Measurements from ENCODE around the gene RAPGEF3. TPM values are rescaled to one million over a fixed set of nuclear protein-coding genes. Genes with fewer than 3 reads are reported as not detected.
A peak's percentile ranks its signal among the peaks of the same experiment; 100 is the strongest.

The RAPGEF3 gene
- total and polyA plus RNA-seq, 4 donors, result 1.3 to 4.3 (median 1.4) TPM

GRCh38 chr12:47778881-47779280, 20.2 kb upstream of the RAPGEF3 start:
- Histone ChIP-seq H3K9me3 (ENCODE audit: control insufficient read depth in 4 of 4, low read length in 3 of 4) (no peaks in the 10 kb centered on the region), H3K36me3 (ENCODE audit: control insufficient read depth in 4 of 4, insufficient read depth in 3 of 4, low read depth in 1 of 4, low read length in 3 of 4) (peaks cover 0 to 9% (median 0%) of the 10 kb centered on the region in 4 donors), H3K27me3 (ENCODE audit: control insufficient read depth in 4 of 4, insufficient read depth in 4 of 4, low read length in 3 of 4) (no peaks in the 10 kb centered on the region), H3K4me1 (ENCODE audit: control insufficient read depth in 4 of 4, insufficient read depth in 4 of 4, low read length in 3 of 4) (peaks cover 5 to 11% (median 6%) of the 10 kb centered on the region in 4 donors), H3K27ac (ENCODE audit: low read depth in 1 of 2, low read length in 2 of 2) (no peak overlapping the region), H3K9ac (ENCODE audit: low read depth in 1 of 2, low read length in 2 of 2) (no peak overlapping the region), H3K4me3 (ENCODE audit: low read depth in 1 of 3, low read length in 3 of 3) (no peak overlapping the region)
- 66% methylated on average over 14 of the region's 14 CpGs for WGBS
- no peak for TF ChIP-seq HNF4A (conservative IDR thresholded peaks at IDR 0.05)
- no peak for DNase-seq (ENCODE audit: low spot score)

- Histone ChIP-seq H3K9me3 (ENCODE audit: control insufficient read depth in 4 of 4, low read length in 3 of 4) (no peaks in the 10 kb centered on the region), H3K36me3 (ENCODE audit: control insufficient read depth in 4 of 4, insufficient read depth in 3 of 4, low read depth in 1 of 4, low read length in 3 of 4) (peaks cover 0 to 5% (median 0%) of the 10 kb centered on the region in 4 donors), H3K9ac (ENCODE audit: low read depth in 1 of 2, low read length in 2 of 2) (no peak overlapping the region), H3K27ac (ENCODE audit: low read depth in 1 of 2, low read length in 2 of 2) (no peak overlapping the region), H3K27me3 (ENCODE audit: control insufficient read depth in 4 of 4, insufficient read depth in 4 of 4, low read length in 3 of 4) (no peaks in the 10 kb centered on the region), H3K4me3 (ENCODE audit: low read depth in 1 of 3, low read length in 3 of 3) (no peak overlapping the region), H3K4me1 (ENCODE audit: control insufficient read depth in 4 of 4, insufficient read depth in 4 of 4, low read length in 3 of 4) (peaks cover 5 to 15% (median 8%) of the 10 kb centered on the region in 4 donors)
- DNase-seq (ENCODE audit: low spot score), result no peak
- 75% methylated on average over 9 of the region's 9 CpGs for WGBS
- TF ChIP-seq FOXA2 (IDR thresholded peaks at IDR 0.05), result no peak
Measured at GRCh38 chr12:47777741-47778558, 19.3 kb upstream of the RAPGEF3 start.

- H3K9me3 ChIP-seq (ENCODE audit: control insufficient read depth in 4 of 4, low read length in 3 of 4), result no peaks in the 10 kb centered on the region
- H3K27me3 ChIP-seq (ENCODE audit: control insufficient read depth in 4 of 4, insufficient read depth in 4 of 4, low read length in 3 of 4), result no peaks in the 10 kb centered on the region
- no peak overlapping the region for H3K27ac ChIP-seq (ENCODE audit: low read depth in 1 of 2, low read length in 2 of 2)
- no peak for TF ChIP-seq RXRA (IDR thresholded peaks at IDR 0.05)
- TF ChIP-seq HNF4A (conservative IDR thresholded peaks at IDR 0.05), result no peak
- peaks cover 5 to 15% (median 8%) of the 10 kb centered on the region in 4 donors for H3K4me1 ChIP-seq (ENCODE audit: control insufficient read depth in 4 of 4, insufficient read depth in 4 of 4, low read length in 3 of 4)
- no peak overlapping the region for H3K4me3 ChIP-seq (ENCODE audit: low read depth in 1 of 3, low read length in 3 of 3)
- WGBS, result 64% methylated on average over 1 of the region's 1 CpG
- no peak overlapping the region for H3K9ac ChIP-seq (ENCODE audit: low read depth in 1 of 2, low read length in 2 of 2)
- no peak for DNase-seq (ENCODE audit: low spot score)
- peaks cover 0 to 5% (median 0%) of the 10 kb centered on the region in 4 donors for H3K36me3 ChIP-seq (ENCODE audit: control insufficient read depth in 4 of 4, insufficient read depth in 3 of 4, low read depth in 1 of 4, low read length in 3 of 4)
Measured at GRCh38 chr12:47777151-47777550, 18.5 kb upstream of the RAPGEF3 start.

- no peak for DNase-seq (ENCODE audit: low spot score)
- H3K4me1 ChIP-seq (ENCODE audit: control insufficient read depth in 4 of 4, insufficient read depth in 4 of 4, low read length in 3 of 4), result peaks cover 5 to 15% (median 8%) of the 10 kb centered on the region in 4 donors
- 81% methylated on average over 5 of the region's 5 CpGs for WGBS
- TF ChIP-seq HNF4G (IDR thresholded peaks at IDR 0.05), result no peak
- TF ChIP-seq RXRA (IDR thresholded peaks at IDR 0.05), result no peak
- H3K36me3 ChIP-seq (ENCODE audit: control insufficient read depth in 4 of 4, insufficient read depth in 3 of 4, low read depth in 1 of 4, low read length in 3 of 4), result no peaks in the 10 kb centered on the region
- no peaks in the 10 kb centered on the region for H3K9me3 ChIP-seq (ENCODE audit: control insufficient read depth in 4 of 4, low read length in 3 of 4)
- no peak overlapping the region for H3K4me3 ChIP-seq (ENCODE audit: low read depth in 1 of 3, low read length in 3 of 3)
- H3K27ac ChIP-seq (ENCODE audit: low read depth in 1 of 2, low read length in 2 of 2), result no peak overlapping the region
- no peaks in the 10 kb centered on the region for H3K27me3 ChIP-seq (ENCODE audit: control insufficient read depth in 4 of 4, insufficient read depth in 4 of 4, low read length in 3 of 4)
- no peak overlapping the region for H3K9ac ChIP-seq (ENCODE audit: low read depth in 1 of 2, low read length in 2 of 2)
Measured at GRCh38 chr12:47776471-47777143, 17.9 kb upstream of the RAPGEF3 start.

GRCh38 chr12:47775100-47775911, 16.6 kb upstream of the RAPGEF3 start:
- DNase-seq (ENCODE audit: low spot score), result peak; percentile 75
- Histone ChIP-seq H3K4me3 (ENCODE audit: low read depth in 1 of 3, low read length in 3 of 3) (no peak overlapping the region), H3K9ac (ENCODE audit: low read depth in 1 of 2, low read length in 2 of 2) (no peak overlapping the region), H3K27me3 (ENCODE audit: control insufficient read depth in 4 of 4, insufficient read depth in 4 of 4, low read length in 3 of 4) (no peaks in the 10 kb centered on the region), H3K9me3 (ENCODE audit: control insufficient read depth in 4 of 4, low read length in 3 of 4) (no peaks in the 10 kb centered on the region), H3K4me1 (ENCODE audit: control insufficient read depth in 4 of 4, insufficient read depth in 4 of 4, low read length in 3 of 4) (peaks cover 5 to 17% (median 8%) of the 10 kb centered on the region in 4 donors), H3K36me3 (ENCODE audit: control insufficient read depth in 4 of 4, insufficient read depth in 3 of 4, low read depth in 1 of 4, low read length in 3 of 4) (no peaks in the 10 kb centered on the region), H3K27ac (ENCODE audit: low read depth in 1 of 2, low read length in 2 of 2) (no peak overlapping the region)
- TF ChIP-seq NR2F2 (IDR thresholded peaks at IDR 0.05) (peak; percentile 51), EGR1 (IDR thresholded peaks at IDR 0.05; ENCODE audit: low read depth in 2 of 2) (no peak), REST (IDR thresholded peaks at IDR 0.05) (no peak), TAF1 (conservative IDR thresholded peaks at IDR 0.05) (no peak), GABPA (IDR thresholded peaks at IDR 0.05 in 1 of 2, conservative IDR thresholded peaks at IDR 0.05 in 1 of 2) (no peak)
- WGBS, result 83% methylated on average over 10 of the region's 10 CpGs
